ENCODE measurements around the gene E2F2.

- TF ChIP-seq CTCF (IDR thresholded peaks at IDR 0.05 in 2 of 3, conservative IDR thresholded peaks at IDR 0.05 in 1 of 3; ENCODE audit: borderline replicate concordance in 1 of 3, insufficient read depth in 1 of 3, low read depth in 2 of 3, low read length in 2 of 3) (no peak), ELF1 (IDR thresholded peaks at IDR 0.05; ENCODE audit: borderline replicate concordance, low read depth) (no peak), EZH2phosphoT487 (IDR thresholded peaks at IDR 0.05; ENCODE audit: borderline replicate concordance) (no peak), ZNF274 (IDR thresholded peaks at IDR 0.05; ENCODE audit: low read depth, low read length) (no peak), FOSL1 (IDR thresholded peaks at IDR 0.05; ENCODE audit: low read depth) (no peak), REST (IDR thresholded peaks at IDR 0.05; ENCODE audit: low read depth) (no peak), ATF3 (IDR thresholded peaks at IDR 0.05) (no peak), YY1 (IDR thresholded peaks at IDR 0.05; ENCODE audit: extremely low read depth, insufficient replicate concordance, low read depth, low read length) (no peak), POLR2A (IDR thresholded peaks at IDR 0.05; ENCODE audit: borderline replicate concordance, extremely low read depth, insufficient read depth, insufficient read length) (no peak), MAX (IDR thresholded peaks at IDR 0.05) (no peak)
These were observed 16.8 kb downstream of the E2F2 start for GRCh38 chr1:23514111-23514679.

All from HCT116 (cell line).